AG09319 (cell line): ENCODE measurements around the gene DPH6.

Experiments used
- DNase-seq: peaks from one replicate; pipeline ENCODE4 v3.0.0-alpha.2; 2010; ENCODE audit warnings: low read depth; ENCODE audit errors: extremely low read depth
- CTCF ChIP-seq: IDR thresholded peaks from 2 replicates; pipeline ENCODE4 v1.5.1; 2011; ENCODE audit warnings: low read depth, mild to moderate bottlenecking, inconsistent platforms, low read length, moderate library complexity

DPH6 gene

GRCh38 chr15:35321926-35322325, 224.0 kb downstream of the DPH6 start:
- TF ChIP-seq CTCF, result no peak
- no peak for DNase-seq

- no peak for DNase-seq
- TF ChIP-seq CTCF, result no peak
These were observed 225.1 kb downstream of the DPH6 start for GRCh38 chr15:35320911-35321310.
